Stimulated activated CD8-positive, alpha-beta memory T cell treated with anti-CD3 and anti-CD28 coated beads, Interleukin-7, amount 100 ng/mL, for 1 hour (primary cell): ENCODE measurements around the gene IMMP2L.
"Not testable (repeated sequence)": the region's sequence is repeated elsewhere in the genome, so short reads cannot be mapped to it uniquely, and the experiment has no call there.

Experiments
- DNase-seq, 2 donors: peaks; one replicate each; pipeline ENCODE4 v3.0.0-alpha.2; 2020; ENCODE audit warnings: low read depth in 2 of 2

The IMMP2L gene

GRCh38 chr7:111333010-111333409 lies 229.3 kb downstream of the IMMP2L start:
- no peak for DNase-seq

- DNase-seq, result no peak
Measured at GRCh38 chr7:111330235-111330523, 232.1 kb downstream of the IMMP2L start.

GRCh38 chr7:111329367-111330234 lies 232.7 kb downstream of the IMMP2L start:
- DNase-seq, result no peak

- DNase-seq, result no peak
Measured at GRCh38 chr7:111328487-111328886, 233.8 kb downstream of the IMMP2L start.

GRCh38 chr7:111324776-111325175 lies 237.5 kb downstream of the IMMP2L start:
- no peak for DNase-seq

- no peak for DNase-seq
Measured at GRCh38 chr7:111324228-111324627, 238.1 kb downstream of the IMMP2L start.

GRCh38 chr7:111323670-111324069 lies 238.6 kb downstream of the IMMP2L start:
- not testable (repeated sequence) for DNase-seq

GRCh38 chr7:111320133-111320532 lies 242.2 kb downstream of the IMMP2L start:
- DNase-seq, result no peak

- no peak for DNase-seq
Measured at GRCh38 chr7:111312966-111313365, 249.3 kb downstream of the IMMP2L start.

GRCh38 chr7:111308691-111309090 lies 253.6 kb downstream of the IMMP2L start:
- no peak for DNase-seq

- no peak for DNase-seq
Measured at GRCh38 chr7:111301891-111302290, 260.4 kb downstream of the IMMP2L start.

- no peak for DNase-seq
Measured at GRCh38 chr7:111294494-111294893, 267.8 kb downstream of the IMMP2L start.

GRCh38 chr7:111292026-111292470 lies 270.2 kb downstream of the IMMP2L start:
- DNase-seq, result no peak

GRCh38 chr7:111290982-111291381 lies 271.3 kb downstream of the IMMP2L start:
- DNase-seq, result no peak

- DNase-seq, result no peak
Measured at GRCh38 chr7:111290419-111290818, 271.9 kb downstream of the IMMP2L start.

- not testable (repeated sequence) for DNase-seq
Measured at GRCh38 chr7:111288441-111288840, 273.9 kb downstream of the IMMP2L start.

- DNase-seq, result no peak
Measured at GRCh38 chr7:111282626-111283025, 279.7 kb downstream of the IMMP2L start.

GRCh38 chr7:111274857-111275256 lies 287.4 kb downstream of the IMMP2L start:
- DNase-seq, result no peak

- no peak for DNase-seq
Measured at GRCh38 chr7:111272092-111272491, 290.2 kb downstream of the IMMP2L start.

GRCh38 chr7:111270794-111271193 lies 291.5 kb downstream of the IMMP2L start:
- not testable (repeated sequence) for DNase-seq

- no peak for DNase-seq
Measured at GRCh38 chr7:111268941-111269340, 293.4 kb downstream of the IMMP2L start.

- no peak for DNase-seq
Measured at GRCh38 chr7:111266613-111267012, 295.7 kb downstream of the IMMP2L start.

GRCh38 chr7:111265394-111265793 lies 296.9 kb downstream of the IMMP2L start:
- no peak for DNase-seq

GRCh38 chr7:111264981-111265380 lies 297.3 kb downstream of the IMMP2L start:
- DNase-seq, result no peak
